Mesenchymal stem cell (in vitro differentiated cells and primary cell): ENCODE data around the gene SPTBN1.

Source experiments
- DNase-seq: peaks from one replicate; pipeline ENCODE4 v3.0.0-alpha.2; 2013
- H2AFZ ChIP-seq: one replicate; pipeline ENCODE4 v1.6.1; 2013; ENCODE audit warnings: low read depth, mild to moderate bottlenecking, control low read depth, inconsistent platforms, low read length, moderate library complexity
- H2AK5ac ChIP-seq: 2 replicates; pipeline ENCODE4 v1.6.1; 2013; ENCODE audit warnings: low read length, moderate library complexity, mild to moderate bottlenecking, inconsistent platforms; ENCODE audit not compliant: severe bottlenecking
- H2BK120ac ChIP-seq: one replicate; pipeline ENCODE4 v1.6.1; 2013; ENCODE audit warnings: low read depth, mild to moderate bottlenecking, inconsistent platforms, low read length, moderate library complexity
- H2BK12ac ChIP-seq, 2 experiments: one replicate each; pipeline ENCODE4 v1.6.1; 2013; ENCODE audit warnings: inconsistent platforms in 2 of 2, low read length in 2 of 2, mild to moderate bottlenecking in 2 of 2, moderate library complexity in 2 of 2, control low read depth in 1 of 2
- H2BK15ac ChIP-seq: one replicate; pipeline ENCODE4 v1.6.1; 2013; ENCODE audit warnings: mild to moderate bottlenecking, low read depth, inconsistent platforms; ENCODE audit not compliant: poor library complexity, severe bottlenecking
- H2BK5ac ChIP-seq: 2 replicates; pipeline ENCODE4 v1.6.1; 2013; ENCODE audit warnings: low read depth, mild to moderate bottlenecking, low read length, control low read depth, inconsistent platforms; ENCODE audit not compliant: poor library complexity, severe bottlenecking
- H3K14ac ChIP-seq, 2 experiments: one replicate each; pipeline ENCODE4 v1.6.1; 2013; ENCODE audit warnings: inconsistent platforms in 2 of 2, low read length in 2 of 2, control low read depth in 1 of 2, mild to moderate bottlenecking in 1 of 2, moderate library complexity in 1 of 2
- H3K18ac ChIP-seq, 2 experiments: one replicate each; pipeline ENCODE4 v1.6.1; 2013; ENCODE audit warnings: inconsistent platforms in 2 of 2, low read length in 2 of 2, control low read depth in 1 of 2, low read depth in 1 of 2, mild to moderate bottlenecking in 1 of 2
- H3K23ac ChIP-seq, 2 experiments: one replicate each; pipeline ENCODE4 v1.6.1; 2013; ENCODE audit warnings: inconsistent platforms in 2 of 2, low read length in 2 of 2, mild to moderate bottlenecking in 2 of 2, moderate library complexity in 2 of 2, control low read depth in 1 of 2
- H3K27ac ChIP-seq: 2 replicates; pipeline ENCODE4 v1.5.1; 2013; ENCODE audit warnings: mild to moderate bottlenecking, moderate library complexity, low read length, control low read depth, inconsistent platforms; ENCODE audit not compliant: poor library complexity, severe bottlenecking
- H3K27me3 ChIP-seq, 2 experiments: 2 replicates each; pipeline versions ENCODE4 v1.6.1 to v1.7.0; 2013; ENCODE audit warnings: low read length in 2 of 2, mild to moderate bottlenecking in 2 of 2, moderate library complexity in 2 of 2, control low read depth in 1 of 2, inconsistent platforms in 1 of 2; ENCODE audit not compliant: control insufficient read depth in 1 of 2, insufficient read depth in 1 of 2
- H3K36me3 ChIP-seq, 2 experiments: 2 replicates each; pipeline versions ENCODE4 v1.6.1 to v1.7.0; 2013; ENCODE audit warnings: low read length in 2 of 2, control low read depth in 1 of 2, inconsistent platforms in 1 of 2, low read depth in 1 of 2, mild to moderate bottlenecking in 1 of 2; ENCODE audit not compliant: insufficient read depth in 2 of 2, control insufficient read depth in 1 of 2
- H3K4ac ChIP-seq, 2 experiments: one replicate each; pipeline ENCODE4 v1.6.1; 2013; ENCODE audit warnings: inconsistent platforms in 2 of 2, low read length in 2 of 2, mild to moderate bottlenecking in 2 of 2, moderate library complexity in 2 of 2, control low read depth in 1 of 2, low read depth in 1 of 2
- H3K4me1 ChIP-seq: 2 replicates; pipeline ENCODE4 v1.6.1; 2013; ENCODE audit warnings: low read depth, low read length, control low read depth; ENCODE audit not compliant: control insufficient read depth, insufficient read depth
- H3K4me2 ChIP-seq: 2 replicates; pipeline ENCODE4 v1.6.1; 2013; ENCODE audit warnings: low read length, mild to moderate bottlenecking, inconsistent platforms; ENCODE audit not compliant: poor library complexity, severe bottlenecking
- H3K4me3 ChIP-seq, 2 experiments: 2 replicates each; pipeline versions ENCODE4 v1.5.1 to v1.7.0; 2013; ENCODE audit warnings: low read length in 2 of 2, mild to moderate bottlenecking in 2 of 2, control low read depth in 1 of 2, low read depth in 1 of 2; ENCODE audit not compliant: insufficient read depth in 1 of 2
- H3K79me1 ChIP-seq: replicated peaks from 2 replicates; pipeline ENCODE4 v1.6.1; 2013; ENCODE audit warnings: mild to moderate bottlenecking, control low read depth, low read length, inconsistent platforms; ENCODE audit not compliant: poor library complexity, severe bottlenecking
- H3K9ac ChIP-seq: 2 replicates; pipeline ENCODE4 v1.7.0; 2013; ENCODE audit warnings: mild to moderate bottlenecking, low read length, moderate library complexity
- H3K9me3 ChIP-seq: 2 replicates; pipeline ENCODE4 v1.7.0; 2013; ENCODE audit warnings: mild to moderate bottlenecking, low read length; ENCODE audit not compliant: control insufficient read depth
- H4K8ac ChIP-seq: one replicate; pipeline ENCODE4 v1.6.1; 2013; ENCODE audit warnings: inconsistent platforms, mild to moderate bottlenecking, low read length, moderate library complexity
- H4K91ac ChIP-seq: one replicate; pipeline ENCODE4 v1.6.1; 2013; ENCODE audit warnings: mild to moderate bottlenecking, low read length, inconsistent platforms
- WGBS: methylation state at CpG from one replicate; pipeline ENCODE4 v1.1.7; 2013; ENCODE audit warnings: mixed read lengths; 5-methylcytosine and 5-hydroxymethylcytosine counted together

The SPTBN1 gene

DNA sequence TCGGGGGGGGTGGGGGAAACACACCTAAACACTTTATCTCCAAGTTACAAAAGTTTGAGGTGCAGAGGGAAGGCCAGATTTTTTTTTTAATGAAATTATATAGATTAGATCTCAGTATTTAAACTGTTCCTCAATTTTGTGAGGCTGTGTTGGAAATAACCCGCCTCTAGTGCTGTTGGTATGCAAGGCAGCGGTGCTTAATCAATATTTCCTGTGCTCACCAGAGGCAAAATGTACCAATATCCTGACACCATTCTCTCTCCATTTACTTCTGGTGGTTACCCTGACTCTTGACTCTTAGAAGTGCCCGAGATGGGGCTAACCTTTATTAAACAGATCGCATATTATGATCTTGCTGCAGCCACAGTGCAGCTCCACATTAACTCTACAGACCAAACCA lies 212.6 kb downstream of the SPTBN1 start:
- no peak overlapping the region for H3K23ac ChIP-seq
- no peak for DNase-seq
- H2BK15ac ChIP-seq, result no peak overlapping the region
- peaks cover 36% of the 10 kb centered on the region for H3K79me1 ChIP-seq
- no peak overlapping the region for H4K8ac ChIP-seq
- H3K9me3 ChIP-seq, result no peaks in the 10 kb centered on the region
- no peak overlapping the region for H2BK120ac ChIP-seq
- no peak overlapping the region for H4K91ac ChIP-seq
- H3K4me1 ChIP-seq, result no peaks in the 10 kb centered on the region
- no peak overlapping the region for H3K4ac ChIP-seq
- H3K4me2 ChIP-seq, result no peak overlapping the region
- 95% methylated on average over 4 of the region's 5 CpGs for WGBS
- peaks cover 50 to 67% of the 10 kb centered on the region in 2 experiments for H3K36me3 ChIP-seq
- H3K14ac ChIP-seq, result no peak overlapping the region
- peak overlapping the region in 1 of 2 experiments; percentile 50 for H3K18ac ChIP-seq
- H3K9ac ChIP-seq, result no peak overlapping the region
- peak overlapping the region in 1 of 2 experiments; percentile 23 for H2BK12ac ChIP-seq
- no peak overlapping the region for H2AFZ ChIP-seq
- H3K4me3 ChIP-seq, result no peak overlapping the region
- H3K27me3 ChIP-seq, result no peaks in the 10 kb centered on the region
- no peak overlapping the region for H3K27ac ChIP-seq
- no peak overlapping the region for H2AK5ac ChIP-seq
- no peak overlapping the region for H2BK5ac ChIP-seq

DNA sequence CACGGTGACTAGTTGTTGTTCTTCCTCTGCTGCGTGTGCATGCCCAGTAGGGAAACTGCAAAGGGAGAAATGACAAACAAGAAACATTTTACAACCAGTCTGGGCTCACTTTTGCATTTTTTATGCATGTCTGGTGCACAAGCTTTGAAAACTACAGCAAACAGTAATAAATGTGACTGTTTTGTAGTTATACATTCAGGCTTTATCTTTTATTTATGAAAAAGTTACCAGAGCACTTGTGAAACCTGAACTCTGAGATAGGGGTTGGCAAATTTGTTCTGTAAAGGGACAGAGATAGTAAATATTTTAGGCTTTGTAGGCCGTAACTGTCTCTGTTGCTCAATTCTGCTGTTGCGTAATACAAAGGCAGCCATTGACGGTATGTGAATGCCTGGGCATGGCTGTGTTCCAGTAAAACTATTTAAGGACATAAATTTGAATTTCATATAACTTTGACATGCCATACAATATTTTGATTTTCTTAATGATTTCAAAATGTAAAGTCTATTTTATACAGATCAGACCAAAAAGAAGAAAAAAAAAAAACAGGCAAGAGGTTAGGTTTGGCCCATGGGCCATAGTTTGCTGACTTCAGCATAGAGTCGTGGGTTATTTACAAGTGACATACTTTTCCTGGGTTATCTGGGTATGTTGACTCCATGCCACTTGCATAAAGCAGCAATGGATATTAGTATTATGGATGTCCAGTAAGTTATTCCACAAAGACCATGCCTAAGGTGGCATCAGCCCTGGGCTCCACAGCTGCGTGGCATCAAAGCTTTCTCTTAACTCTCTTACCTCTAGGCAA lies 213.8 kb downstream of the SPTBN1 start:
- H3K27me3 ChIP-seq, result no peaks in the 10 kb centered on the region
- H2BK120ac ChIP-seq, result no peak overlapping the region
- H3K9ac ChIP-seq, result peak overlapping the region; percentile 14
- H3K4me2 ChIP-seq, result no peak overlapping the region
- H2AFZ ChIP-seq, result no peak overlapping the region
- H2AK5ac ChIP-seq, result no peak overlapping the region
- H3K14ac ChIP-seq, result no peak overlapping the region
- H3K9me3 ChIP-seq, result no peaks in the 10 kb centered on the region
- H2BK15ac ChIP-seq, result no peak overlapping the region
- peak overlapping the region; percentile 72 to 82 for H2BK12ac ChIP-seq
- H4K8ac ChIP-seq, result no peak overlapping the region
- H3K4ac ChIP-seq, result peak overlapping the region in 1 of 2 experiments; percentile 81
- peaks cover 29% of the 10 kb centered on the region for H3K79me1 ChIP-seq
- H4K91ac ChIP-seq, result no peak overlapping the region
- no peak overlapping the region for H3K27ac ChIP-seq
- WGBS, result 41% methylated on average over 5 of the region's 7 CpGs
- no peaks in the 10 kb centered on the region for H3K4me1 ChIP-seq
- no peak overlapping the region for H2BK5ac ChIP-seq
- peak overlapping the region; percentile 37 to 59 for H3K18ac ChIP-seq
- H3K4me3 ChIP-seq, result no peak overlapping the region
- DNase-seq, result peak; percentile 82
- no peak overlapping the region for H3K23ac ChIP-seq
- H3K36me3 ChIP-seq, result peaks cover 51 to 56% of the 10 kb centered on the region in 2 experiments

DNA sequence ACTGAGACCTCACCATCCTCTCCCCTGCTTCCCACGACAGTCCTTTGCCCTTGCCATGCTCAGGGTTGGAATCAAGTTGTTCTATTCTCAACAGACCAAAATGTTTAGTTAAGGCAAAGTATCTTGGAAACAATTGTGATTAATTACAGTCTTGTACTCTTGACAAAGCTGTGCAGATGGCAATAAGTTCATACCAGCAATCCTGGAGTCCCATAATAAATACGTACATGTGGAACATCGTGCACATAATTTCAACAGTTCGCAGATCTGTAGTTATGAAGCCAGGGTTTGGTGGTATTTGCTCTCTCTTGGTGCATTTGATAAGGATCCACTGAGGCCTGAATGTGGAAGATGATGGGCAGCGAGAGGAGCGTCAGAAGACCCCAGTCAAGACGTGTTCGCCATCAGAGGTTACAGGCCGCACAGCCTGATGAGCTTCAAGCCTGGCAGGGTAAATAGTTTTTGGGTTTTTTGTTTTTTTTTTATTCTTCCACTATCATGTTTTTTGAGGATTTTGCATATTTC lies 214.4 kb downstream of the SPTBN1 start:
- Histone ChIP-seq H3K14ac (no peak overlapping the region), H2AFZ (no peak overlapping the region), H3K9me3 (no peaks in the 10 kb centered on the region), H3K27ac (no peak overlapping the region), H3K23ac (no peak overlapping the region), H3K4me3 (no peak overlapping the region), H2AK5ac (no peak overlapping the region), H3K36me3 (peaks cover 49 to 51% of the 10 kb centered on the region in 2 experiments), H3K27me3 (no peaks in the 10 kb centered on the region), H3K4me1 (no peaks in the 10 kb centered on the region), H3K4ac (peak overlapping the region in 1 of 2 experiments; percentile 81), H3K4me2 (no peak overlapping the region), H4K91ac (no peak overlapping the region), H2BK120ac (no peak overlapping the region), H3K9ac (no peak overlapping the region), H4K8ac (no peak overlapping the region), H3K18ac (peak overlapping the region; percentile 37 to 59), H2BK12ac (peak overlapping the region; percentile 72 to 82), H2BK5ac (no peak overlapping the region), H2BK15ac (no peak overlapping the region), H3K79me1 (peaks cover 25% of the 10 kb centered on the region)
- DNase-seq, result no peak
- 97% methylated on average over 8 of the region's 9 CpGs for WGBS

GRCh38 chr2:54671010-54671409 lies 214.9 kb downstream of the SPTBN1 start:
- Histone ChIP-seq H3K4ac (no peak overlapping the region), H2BK12ac (peak overlapping the region in 1 of 2 experiments; percentile 15), H2BK5ac (no peak overlapping the region), H3K27me3 (no peaks in the 10 kb centered on the region), H3K9ac (no peak overlapping the region), H3K4me2 (no peak overlapping the region), H3K4me3 (no peak overlapping the region), H3K23ac (no peak overlapping the region), H4K91ac (no peak overlapping the region), H3K18ac (no peak overlapping the region), H3K9me3 (no peaks in the 10 kb centered on the region), H2BK120ac (no peak overlapping the region), H2AK5ac (no peak overlapping the region), H3K36me3 (peaks cover 46 to 48% of the 10 kb centered on the region in 2 experiments), H3K27ac (no peak overlapping the region), H2BK15ac (no peak overlapping the region), H2AFZ (no peak overlapping the region), H3K79me1 (peaks cover 22% of the 10 kb centered on the region), H4K8ac (peak overlapping the region; percentile 45), H3K14ac (no peak overlapping the region), H3K4me1 (peaks cover under 1% of the 10 kb centered on the region)
- WGBS, result 96% methylated on average over 3 of the region's 3 CpGs
- DNase-seq, result no peak
